NB4 (cell line): Measurements from ENCODE around the gene TMEM260.
"Not testable (repeated sequence)": the region's sequence is repeated elsewhere in the genome, so short reads cannot be mapped to it uniquely, and the experiment has no call there.

Experiments
- DNase-seq: peaks from one replicate; pipeline ENCODE4 v3.0.0; 2010; ENCODE audit warnings: low read depth
- H3K4me3 ChIP-seq: one replicate; pipeline ENCODE4 v1.5.1; 2011; ENCODE audit warnings: mild to moderate bottlenecking, low read depth, low read length, moderate library complexity
- MYC ChIP-seq: IDR thresholded peaks from 2 replicates; pipeline ENCODE4 v1.6.1; 2011; ENCODE audit warnings: low read depth, low read length
- POLR2A ChIP-seq: IDR thresholded peaks from 2 replicates; pipeline ENCODE4 v1.6.1; 2011; ENCODE audit warnings: mild to moderate bottlenecking; ENCODE audit not compliant: insufficient read length; ENCODE audit errors: extremely low read depth
- TF ChIP-seq, protein P1 (sequence below): IDR thresholded peaks from one replicate; pipeline ENCODE4 v1.5.1; 2012; ENCODE audit warnings: low read depth, low read length
- TF ChIP-seq, protein P2 (sequence below): IDR thresholded peaks from 2 replicates; pipeline ENCODE4 v1.6.1; 2011; ENCODE audit warnings: low read depth, low read length

The TMEM260 gene

DNA sequence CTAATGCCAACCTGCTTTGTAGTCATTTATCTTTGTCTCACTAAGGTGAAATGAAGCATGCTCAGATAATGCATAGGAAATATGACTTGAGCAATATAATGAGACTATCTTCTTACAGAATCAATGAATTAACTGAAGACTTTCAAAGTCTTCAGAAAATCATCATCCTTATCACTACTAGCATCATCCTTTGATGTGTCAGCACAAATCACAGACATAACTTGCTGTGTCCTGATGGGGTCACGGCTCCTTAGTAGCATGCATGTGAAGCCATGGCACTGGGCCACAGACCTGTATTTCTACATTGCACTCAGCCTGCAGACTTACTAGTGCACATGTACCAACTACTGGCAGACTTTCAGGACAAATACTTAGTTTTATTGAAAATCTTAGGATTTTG lies 18.9 kb downstream of the TMEM260 start:
- DNase-seq, result no peak
- TF ChIP-seq, protein P1, sequence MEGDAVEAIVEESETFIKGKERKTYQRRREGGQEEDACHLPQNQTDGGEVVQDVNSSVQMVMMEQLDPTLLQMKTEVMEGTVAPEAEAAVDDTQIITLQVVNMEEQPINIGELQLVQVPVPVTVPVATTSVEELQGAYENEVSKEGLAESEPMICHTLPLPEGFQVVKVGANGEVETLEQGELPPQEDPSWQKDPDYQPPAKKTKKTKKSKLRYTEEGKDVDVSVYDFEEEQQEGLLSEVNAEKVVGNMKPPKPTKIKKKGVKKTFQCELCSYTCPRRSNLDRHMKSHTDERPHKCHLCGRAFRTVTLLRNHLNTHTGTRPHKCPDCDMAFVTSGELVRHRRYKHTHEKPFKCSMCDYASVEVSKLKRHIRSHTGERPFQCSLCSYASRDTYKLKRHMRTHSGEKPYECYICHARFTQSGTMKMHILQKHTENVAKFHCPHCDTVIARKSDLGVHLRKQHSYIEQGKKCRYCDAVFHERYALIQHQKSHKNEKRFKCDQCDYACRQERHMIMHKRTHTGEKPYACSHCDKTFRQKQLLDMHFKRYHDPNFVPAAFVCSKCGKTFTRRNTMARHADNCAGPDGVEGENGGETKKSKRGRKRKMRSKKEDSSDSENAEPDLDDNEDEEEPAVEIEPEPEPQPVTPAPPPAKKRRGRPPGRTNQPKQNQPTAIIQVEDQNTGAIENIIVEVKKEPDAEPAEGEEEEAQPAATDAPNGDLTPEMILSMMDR, result no peak
- TF ChIP-seq POLR2A (no peak), MYC (no peak)
- TF ChIP-seq, protein P2, sequence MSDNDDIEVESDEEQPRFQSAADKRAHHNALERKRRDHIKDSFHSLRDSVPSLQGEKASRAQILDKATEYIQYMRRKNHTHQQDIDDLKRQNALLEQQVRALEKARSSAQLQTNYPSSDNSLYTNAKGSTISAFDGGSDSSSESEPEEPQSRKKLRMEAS, result no peak
- H3K4me3 ChIP-seq, result no peak overlapping the region

DNA sequence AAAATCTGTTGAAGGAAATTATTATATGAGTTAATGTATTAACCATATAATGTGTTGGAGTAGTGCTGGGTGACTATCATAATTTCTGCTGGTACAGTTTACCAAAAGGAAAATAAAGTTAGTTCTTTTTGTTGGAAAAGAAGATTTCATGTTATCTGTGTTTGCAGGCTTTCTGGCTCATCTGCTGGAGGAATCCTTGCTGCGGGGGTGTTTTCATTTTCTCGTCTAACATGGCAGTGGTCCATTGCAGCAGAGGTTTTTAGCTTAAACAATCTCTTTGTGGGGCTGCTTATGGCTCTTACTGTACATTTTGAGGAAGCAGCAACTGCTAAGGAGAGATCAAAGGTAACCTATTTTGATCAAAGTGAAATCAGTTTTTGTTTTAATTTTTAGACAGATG lies 24.1 kb downstream of the TMEM260 start:
- no peak overlapping the region for H3K4me3 ChIP-seq

DNA sequence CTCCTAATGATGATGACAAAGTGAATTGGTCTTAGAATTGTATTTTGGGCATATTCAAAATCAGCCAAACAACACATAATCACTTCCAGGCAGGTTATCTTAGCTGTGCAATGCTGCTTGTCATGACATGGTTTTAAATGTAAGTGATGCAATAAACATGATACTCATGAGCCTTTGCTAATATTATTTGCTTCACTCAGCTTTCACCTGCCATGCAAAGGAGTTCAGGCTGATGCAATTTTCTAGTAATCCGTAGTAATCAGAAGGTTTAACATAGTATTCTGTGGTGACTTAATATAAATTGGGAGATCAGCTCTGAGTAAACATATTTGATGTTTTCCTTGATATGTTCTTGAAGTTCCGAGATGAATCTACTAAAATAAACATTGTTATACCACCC lies 29.1 kb downstream of the TMEM260 start:
- DNase-seq, result no peak
- TF ChIP-seq POLR2A (no peak), MYC (no peak)
- H3K4me3 ChIP-seq, result no peak overlapping the region

More for the DNA sequence above, 24.1 kb downstream of the TMEM260 start:
- no peak for DNase-seq
- TF ChIP-seq MYC (no peak), POLR2A (no peak)
- TF ChIP-seq, protein P2, result no peak
- TF ChIP-seq, protein P1, result no peak

DNA sequence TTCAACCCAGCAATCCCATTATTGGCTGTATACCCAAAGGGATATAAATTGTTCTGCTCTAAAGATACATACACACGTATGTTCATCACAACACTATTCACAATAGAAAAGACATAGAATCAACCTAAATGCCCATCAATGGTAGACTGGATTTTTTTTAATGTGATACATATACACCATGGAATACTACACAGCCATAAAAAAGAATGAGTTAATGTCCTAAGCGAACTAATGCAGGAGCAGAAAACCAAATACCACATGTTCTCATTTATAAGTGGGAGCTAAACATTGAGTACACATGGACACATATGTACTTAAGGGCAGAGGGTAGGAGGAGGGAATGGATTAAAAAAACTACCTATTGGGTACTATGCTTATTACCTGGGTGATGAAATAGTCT lies 32.1 kb downstream of the TMEM260 start:
- not testable (repeated sequence) for H3K4me3 ChIP-seq, DNase-seq

DNA sequence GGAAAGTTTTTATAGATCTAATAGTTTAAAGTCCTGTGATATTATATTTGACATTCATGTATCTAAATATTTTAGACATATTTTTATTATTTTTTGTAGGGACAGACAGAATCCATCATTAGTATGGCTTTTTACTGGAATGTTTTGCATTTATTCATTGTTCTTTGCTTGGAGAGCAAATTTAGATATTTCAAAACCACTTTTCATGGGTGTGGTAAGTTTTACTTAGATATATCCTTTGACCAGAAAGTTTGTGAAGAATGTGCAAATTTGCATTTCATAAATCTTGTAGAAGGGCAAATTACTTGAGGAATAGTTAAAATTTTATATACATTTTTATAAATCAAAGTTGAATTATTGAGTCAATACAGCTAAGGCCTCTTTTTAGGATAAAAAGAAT lies 37.5 kb downstream of the TMEM260 start:
- TF ChIP-seq, protein P2, result no peak
- no peak for TF ChIP-seq POLR2A
- no peak for DNase-seq
- H3K4me3 ChIP-seq, result no peak overlapping the region

DNA sequence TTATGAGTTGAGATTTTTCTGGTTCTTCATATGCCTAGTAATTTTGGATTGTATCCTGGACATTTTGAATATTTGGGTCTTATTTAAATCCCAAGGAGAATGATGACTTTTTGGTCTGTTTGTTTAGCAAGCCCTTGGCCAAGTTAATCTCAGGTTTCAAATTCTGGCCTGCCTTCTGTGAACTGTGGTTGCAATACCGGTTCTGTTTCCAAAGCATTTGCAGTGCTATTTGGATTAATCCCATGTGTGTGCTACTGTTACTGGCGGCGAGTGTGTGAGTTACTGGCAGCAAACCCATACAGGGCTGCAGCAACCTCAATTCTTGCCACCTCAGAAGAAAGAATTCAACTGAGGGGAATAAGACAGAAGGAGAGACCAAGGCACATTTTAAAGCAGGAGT lies 51.1 kb downstream of the TMEM260 start:
- TF ChIP-seq, protein P1, result no peak
- TF ChIP-seq POLR2A (no peak), MYC (no peak)
- TF ChIP-seq, protein P2, result no peak
- H3K4me3 ChIP-seq, result no peak overlapping the region
- no peak for DNase-seq

DNA sequence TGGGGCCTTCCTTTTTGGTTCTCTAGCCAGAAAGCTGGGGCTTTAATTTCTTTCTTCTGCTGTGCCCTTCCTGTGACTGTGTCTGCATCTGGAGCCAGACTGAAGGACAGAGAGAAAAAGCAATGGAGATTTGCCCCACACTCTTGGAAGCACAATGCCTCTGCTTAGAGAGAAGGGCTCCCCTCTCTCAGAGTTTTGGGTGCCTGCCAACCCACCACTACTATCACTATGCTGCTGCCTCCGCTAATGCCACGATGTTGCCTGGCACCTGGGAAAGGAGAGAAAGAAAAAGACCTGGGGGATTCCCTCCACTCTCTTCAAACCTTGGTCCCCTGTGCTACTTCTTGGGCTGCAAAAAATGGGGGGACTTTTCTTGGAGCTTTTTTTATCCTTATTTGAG lies 52.6 kb downstream of the TMEM260 start:
- H3K4me3 ChIP-seq, result no peak overlapping the region
- TF ChIP-seq, protein P2, result no peak
- TF ChIP-seq, protein P1, result no peak
- TF ChIP-seq POLR2A, result no peak
- TF ChIP-seq MYC, result no peak
- DNase-seq, result no peak
